ENCODE results near the gene PSMD1. TPM values are rescaled to one million over a fixed set of nuclear protein-coding genes. Genes with fewer than 3 reads are reported as not detected.

Gene PSMD1
- total and polyA plus RNA-seq, 11 donors, result 33.2 to 124 (median 86.1) TPM

DNA sequence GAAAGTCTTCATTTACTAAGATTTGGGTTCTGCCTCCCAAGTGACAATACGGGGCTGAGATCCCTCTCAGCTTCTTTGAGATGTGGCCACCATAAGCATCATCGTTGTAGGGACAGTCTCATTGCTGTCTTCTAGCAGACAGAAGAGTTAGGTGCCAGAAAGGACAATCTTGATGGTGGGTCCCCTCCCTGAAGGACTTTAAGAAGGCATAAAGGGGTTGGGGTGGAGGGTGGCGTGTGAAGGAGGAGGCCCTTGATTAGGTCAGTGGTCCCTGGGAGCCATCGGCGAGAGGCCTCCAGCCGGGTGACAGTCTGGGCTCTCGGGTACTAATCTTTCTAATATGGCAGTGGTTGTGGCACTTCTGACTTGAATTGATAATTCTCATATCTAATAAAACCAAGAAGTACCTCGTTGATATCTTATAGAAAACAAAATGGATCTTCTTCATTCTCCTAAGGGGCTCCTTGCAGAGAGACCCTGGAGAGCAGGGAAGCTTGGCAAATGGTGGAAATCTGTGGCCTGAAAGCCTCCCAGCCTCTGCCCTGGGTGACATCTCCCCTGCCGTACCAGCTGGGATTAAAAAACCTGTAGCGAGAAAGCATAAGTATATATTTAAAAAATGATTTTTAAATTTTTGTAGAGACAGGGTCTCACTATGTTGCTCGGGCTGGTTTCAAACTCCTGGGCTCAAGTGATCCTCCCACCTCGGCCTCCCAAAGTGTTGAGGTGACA is 7.2 kb upstream of the PSMD1 start:
- no peak for ATAC-seq
- WGBS, 4 donors, result 84 to 87% (median 86%) methylated on average over 12 of the region's 12 CpGs
- no peaks in the 10 kb centered on the region for H3K36me3 ChIP-seq

DNA sequence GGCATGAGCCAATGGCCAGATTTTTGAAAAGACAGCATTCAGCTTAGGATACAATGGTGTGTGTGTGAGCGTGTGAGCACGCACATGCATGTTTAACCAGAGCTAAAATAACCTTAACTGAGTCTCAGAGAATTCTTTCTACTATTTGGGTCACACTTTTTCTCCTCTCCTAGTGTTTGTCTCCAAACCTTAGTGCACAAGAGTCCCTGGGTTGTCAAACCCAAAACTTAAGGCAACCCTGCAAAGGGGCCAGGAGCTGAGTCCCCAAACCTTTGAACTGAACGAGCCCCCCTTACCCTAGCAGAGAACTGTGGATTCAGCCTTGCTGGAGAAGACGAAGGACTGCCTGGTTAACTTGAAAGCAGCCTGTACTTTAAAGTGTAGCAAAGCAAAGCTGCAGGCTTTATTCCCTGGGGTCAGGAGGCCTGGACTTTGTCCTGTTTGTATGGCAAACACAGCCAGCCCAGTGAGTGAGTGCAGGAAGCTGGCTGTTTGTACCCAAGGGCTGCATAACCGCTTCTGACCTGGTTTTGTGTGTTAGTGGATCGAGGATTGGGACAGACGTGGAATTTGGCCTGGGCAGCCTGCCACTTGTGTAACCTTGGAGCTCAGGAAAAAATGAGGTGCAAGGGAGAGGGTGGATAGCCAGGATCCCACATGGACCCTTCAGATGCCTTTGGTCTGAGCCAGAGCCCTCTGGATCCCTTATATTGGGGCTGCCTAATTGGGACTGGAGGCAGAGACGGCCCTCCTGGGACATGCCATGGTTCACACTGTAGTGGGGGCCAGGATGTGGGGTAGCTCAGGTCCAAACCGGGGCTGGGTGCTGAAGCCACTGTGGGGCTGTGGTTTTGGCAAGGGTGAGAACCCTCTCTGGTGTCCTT is 6.4 kb upstream of the PSMD1 start:
- no peaks in the 10 kb centered on the region for H3K36me3 ChIP-seq
- peaks cover 0 to 8% (median 4%) of the 10 kb centered on the region in 12 donors for H3K4me1 ChIP-seq
- peaks cover 0 to 16% (median 0%) of the 10 kb centered on the region in 9 donors for H3K27me3 ChIP-seq
- intact Hi-C loops (cut with DNase I), result loop anchor here in 5 of 10 donors (2.0 to 10.0 kb wide), 5 partner anchors 145 to 227 kb away; no protein-coding TSS in a partner anchor
- DNase-seq (no peak), ATAC-seq (no peak)
- no peaks in the 10 kb centered on the region for H3K9me3 ChIP-seq
- H3K27ac ChIP-seq, result no peak overlapping the region
- WGBS, 4 donors, result 61 to 71% (median 64%) methylated on average over 9 of the region's 9 CpGs
- no peak overlapping the region for H3K4me3 ChIP-seq
- TF ChIP-seq POLR2A (IDR thresholded peaks at IDR 0.05), result no peak
- TF ChIP-seq, protein P1, sequence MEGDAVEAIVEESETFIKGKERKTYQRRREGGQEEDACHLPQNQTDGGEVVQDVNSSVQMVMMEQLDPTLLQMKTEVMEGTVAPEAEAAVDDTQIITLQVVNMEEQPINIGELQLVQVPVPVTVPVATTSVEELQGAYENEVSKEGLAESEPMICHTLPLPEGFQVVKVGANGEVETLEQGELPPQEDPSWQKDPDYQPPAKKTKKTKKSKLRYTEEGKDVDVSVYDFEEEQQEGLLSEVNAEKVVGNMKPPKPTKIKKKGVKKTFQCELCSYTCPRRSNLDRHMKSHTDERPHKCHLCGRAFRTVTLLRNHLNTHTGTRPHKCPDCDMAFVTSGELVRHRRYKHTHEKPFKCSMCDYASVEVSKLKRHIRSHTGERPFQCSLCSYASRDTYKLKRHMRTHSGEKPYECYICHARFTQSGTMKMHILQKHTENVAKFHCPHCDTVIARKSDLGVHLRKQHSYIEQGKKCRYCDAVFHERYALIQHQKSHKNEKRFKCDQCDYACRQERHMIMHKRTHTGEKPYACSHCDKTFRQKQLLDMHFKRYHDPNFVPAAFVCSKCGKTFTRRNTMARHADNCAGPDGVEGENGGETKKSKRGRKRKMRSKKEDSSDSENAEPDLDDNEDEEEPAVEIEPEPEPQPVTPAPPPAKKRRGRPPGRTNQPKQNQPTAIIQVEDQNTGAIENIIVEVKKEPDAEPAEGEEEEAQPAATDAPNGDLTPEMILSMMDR (IDR thresholded peaks at IDR 0.05), result no peak

More for the DNA sequence above, 7.2 kb upstream of the PSMD1 start:
- Histone ChIP-seq H3K27me3 (peaks cover 0 to 16% (median 0%) of the 10 kb centered on the region in 9 donors), H3K4me1 (peaks cover 0 to 8% (median 4%) of the 10 kb centered on the region in 12 donors), H3K4me3 (no peak overlapping the region), H3K27ac (no peak overlapping the region), H3K9me3 (no peaks in the 10 kb centered on the region)
- DNase-seq, result no peak
- TF ChIP-seq, protein P1 (IDR thresholded peaks at IDR 0.05), result no peak
- no peak for TF ChIP-seq POLR2A (IDR thresholded peaks at IDR 0.05)
- intact Hi-C loops (cut with DNase I), result loop anchor here in 5 of 10 donors (2.0 to 10.0 kb wide), 5 partner anchors 145 to 227 kb away; no protein-coding TSS in a partner anchor

DNA sequence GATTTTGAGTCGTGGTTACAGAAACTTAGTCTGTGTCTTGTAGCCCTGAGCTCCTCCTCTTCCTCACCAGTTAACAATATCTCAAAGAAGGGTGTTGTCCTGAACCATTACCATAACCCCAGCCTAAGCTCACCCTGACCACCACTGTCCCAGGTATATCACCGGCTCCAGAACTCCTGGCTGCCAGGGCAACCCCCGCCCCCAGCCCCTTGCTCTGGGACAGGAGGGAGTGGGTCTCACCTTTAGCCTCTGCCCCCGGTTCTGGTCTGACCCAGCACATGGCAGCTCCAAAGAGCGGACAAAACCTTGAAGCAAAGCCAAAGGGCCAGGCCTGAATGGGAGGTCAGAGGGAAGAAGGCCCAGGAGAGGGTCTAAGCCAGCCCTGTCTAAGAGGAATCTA is 5.6 kb upstream of the PSMD1 start:
- Histone ChIP-seq H3K4me3 (no peak overlapping the region), H3K9me3 (no peaks in the 10 kb centered on the region), H3K27me3 (peaks cover 0 to 16% (median 0%) of the 10 kb centered on the region in 9 donors), H3K4me1 (peaks cover 0 to 9% (median 5%) of the 10 kb centered on the region in 12 donors), H3K27ac (no peak overlapping the region), H3K36me3 (no peaks in the 10 kb centered on the region)
- 88 to 93% (median 92%) methylated on average over 5 of the region's 5 CpGs for WGBS, 4 donors
- TF ChIP-seq POLR2A (IDR thresholded peaks at IDR 0.05), result no peak
- TF ChIP-seq, protein P1 (IDR thresholded peaks at IDR 0.05), result no peak
- ATAC-seq (no peak), DNase-seq (no peak)
- intact Hi-C loops (cut with DNase I), result loop anchor here in 5 of 10 donors (2.0 to 10.0 kb wide), 5 partner anchors 146 to 228 kb away; no protein-coding TSS in a partner anchor
